HFF-Myc (cell line): ENCODE data around the gene MAP2K6.

ENCODE experiments used
- DNase-seq: peaks from one replicate; pipeline ENCODE4 v3.0.0-alpha.2; 2011; ENCODE audit warnings: low read depth; ENCODE audit errors: extremely low read depth
- H3K4me3 ChIP-seq: replicated peaks from 2 replicates; pipeline ENCODE4 v1.5.1; 2011; ENCODE audit warnings: low read depth, mild to moderate bottlenecking, control low read depth, low read length
- TF ChIP-seq, protein P1 (sequence below): IDR thresholded peaks from 2 replicates; pipeline ENCODE4 v1.5.1; 2012; ENCODE audit warnings: mild to moderate bottlenecking, low read depth, low read length, control low read depth; ENCODE audit errors: missing control alignments

MAP2K6 gene

DNA sequence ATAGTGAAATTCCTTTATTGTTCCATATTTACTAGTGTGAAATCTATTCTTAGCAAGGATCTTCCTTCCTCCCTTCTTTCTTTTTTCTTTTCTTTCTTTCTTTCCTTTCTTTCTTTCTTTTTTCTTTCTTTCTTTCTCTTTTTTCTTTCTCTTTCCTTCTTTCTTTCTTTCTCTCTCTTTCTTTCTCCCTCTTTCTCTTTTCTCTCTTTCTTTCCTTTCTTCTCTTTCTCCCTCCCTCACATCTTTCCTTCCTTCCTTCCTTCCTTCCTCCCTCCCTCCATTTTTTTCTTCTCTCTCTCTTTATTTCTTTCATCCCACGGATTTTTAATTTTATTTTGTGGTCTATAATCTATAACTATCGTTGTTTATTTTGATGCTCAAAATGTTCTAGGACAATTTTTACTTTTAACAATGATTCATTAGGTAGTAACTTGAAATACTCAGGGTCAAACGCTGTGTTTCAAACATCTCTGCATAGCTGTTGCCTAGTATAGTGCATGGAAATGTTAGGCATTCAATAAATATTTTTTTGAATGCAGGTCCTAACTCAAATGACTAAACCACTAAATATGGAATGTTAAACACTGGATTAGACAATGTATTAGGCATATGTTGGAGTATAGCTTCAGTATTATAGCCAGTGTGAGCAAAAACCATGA lies 178.3 kb downstream of the MAP2K6 start:
- DNase-seq, result no peak
- TF ChIP-seq, protein P1, sequence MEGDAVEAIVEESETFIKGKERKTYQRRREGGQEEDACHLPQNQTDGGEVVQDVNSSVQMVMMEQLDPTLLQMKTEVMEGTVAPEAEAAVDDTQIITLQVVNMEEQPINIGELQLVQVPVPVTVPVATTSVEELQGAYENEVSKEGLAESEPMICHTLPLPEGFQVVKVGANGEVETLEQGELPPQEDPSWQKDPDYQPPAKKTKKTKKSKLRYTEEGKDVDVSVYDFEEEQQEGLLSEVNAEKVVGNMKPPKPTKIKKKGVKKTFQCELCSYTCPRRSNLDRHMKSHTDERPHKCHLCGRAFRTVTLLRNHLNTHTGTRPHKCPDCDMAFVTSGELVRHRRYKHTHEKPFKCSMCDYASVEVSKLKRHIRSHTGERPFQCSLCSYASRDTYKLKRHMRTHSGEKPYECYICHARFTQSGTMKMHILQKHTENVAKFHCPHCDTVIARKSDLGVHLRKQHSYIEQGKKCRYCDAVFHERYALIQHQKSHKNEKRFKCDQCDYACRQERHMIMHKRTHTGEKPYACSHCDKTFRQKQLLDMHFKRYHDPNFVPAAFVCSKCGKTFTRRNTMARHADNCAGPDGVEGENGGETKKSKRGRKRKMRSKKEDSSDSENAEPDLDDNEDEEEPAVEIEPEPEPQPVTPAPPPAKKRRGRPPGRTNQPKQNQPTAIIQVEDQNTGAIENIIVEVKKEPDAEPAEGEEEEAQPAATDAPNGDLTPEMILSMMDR, result no peak
- no peak overlapping the region for H3K4me3 ChIP-seq

DNA sequence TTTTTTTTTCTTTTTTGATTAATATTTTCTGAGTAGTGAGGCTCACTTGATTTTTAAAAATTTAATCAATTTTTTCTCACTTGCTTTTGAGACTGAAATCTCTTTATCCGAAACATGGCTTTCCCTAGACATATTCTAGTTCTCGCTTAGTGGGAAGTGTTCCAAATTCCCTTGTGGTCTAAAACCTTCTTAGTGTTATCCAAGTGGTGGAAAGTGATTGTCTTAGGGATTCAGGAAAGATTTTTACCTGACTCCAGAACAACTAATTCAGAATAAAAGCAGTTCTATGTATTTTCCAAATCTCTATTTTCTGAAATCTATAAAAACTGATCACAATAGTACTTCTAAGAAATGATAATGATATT lies 178.8 kb downstream of the MAP2K6 start:
- no peak for DNase-seq
- TF ChIP-seq, protein P1, result no peak

DNA sequence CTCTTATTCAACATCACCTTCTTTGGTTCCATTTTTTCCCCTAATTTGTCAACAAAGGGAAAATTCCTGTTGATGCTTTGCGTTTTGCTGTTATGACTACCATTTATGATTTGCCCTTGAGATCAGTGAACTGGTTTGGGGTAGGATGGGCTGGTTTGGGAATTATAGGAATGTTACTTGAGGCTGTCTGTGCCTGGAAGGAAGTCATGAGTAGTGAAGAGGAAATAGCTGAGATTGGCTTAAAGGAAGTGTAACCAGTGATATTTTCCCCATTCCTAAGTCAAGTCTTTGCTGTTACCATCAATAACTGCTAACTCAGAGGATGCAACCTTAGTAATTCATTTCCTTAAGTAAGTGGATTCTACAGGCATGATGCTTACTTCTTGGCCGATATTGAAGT lies 179.2 kb downstream of the MAP2K6 start:
- TF ChIP-seq, protein P1, result no peak
- DNase-seq, result no peak
- H3K4me3 ChIP-seq, result no peak overlapping the region

More for the DNA sequence above, 178.8 kb downstream of the MAP2K6 start:
- no peak overlapping the region for H3K4me3 ChIP-seq

DNA sequence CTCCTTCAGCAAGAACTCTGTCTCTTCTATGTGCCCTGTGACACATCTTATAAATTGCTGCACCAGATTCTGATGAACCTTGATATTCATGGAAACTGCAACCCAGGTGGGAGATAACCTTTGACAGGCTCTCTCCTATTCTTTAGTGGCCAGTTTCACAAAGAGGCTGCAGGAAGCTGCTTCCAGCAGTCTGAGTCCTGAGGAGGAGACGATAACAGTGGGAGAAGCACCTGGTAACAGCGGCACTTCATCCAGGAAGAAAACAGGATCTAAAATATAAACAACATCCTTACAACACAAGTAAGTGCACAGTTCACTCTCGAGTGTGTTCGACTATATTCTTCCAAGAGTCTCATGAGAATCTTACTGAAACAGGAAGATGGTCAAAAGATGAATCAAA lies 180.1 kb downstream of the MAP2K6 start:
- H3K4me3 ChIP-seq, result no peak overlapping the region
- no peak for DNase-seq

DNA sequence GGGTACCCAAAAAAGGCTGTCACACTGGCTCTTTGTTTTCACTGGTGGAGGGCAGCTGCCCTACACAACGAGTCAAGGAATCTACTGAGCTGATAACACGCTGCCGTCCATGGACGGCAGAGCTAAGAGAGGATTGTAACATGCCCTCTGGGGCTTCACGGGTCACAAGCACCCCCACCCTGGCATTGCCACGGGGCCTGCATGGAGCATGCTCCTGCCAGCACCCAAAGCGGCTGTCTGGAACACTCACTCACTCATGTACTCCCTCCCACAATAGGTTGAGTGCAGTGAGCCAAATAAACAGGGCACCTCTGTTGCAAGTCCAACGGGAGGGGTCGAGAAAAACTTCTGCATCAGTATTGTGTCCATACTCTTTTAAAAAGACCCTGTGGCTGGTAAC lies 181.6 kb downstream of the MAP2K6 start:
- TF ChIP-seq, protein P1, result no peak
- H3K4me3 ChIP-seq, result no peak overlapping the region
- no peak for DNase-seq

More for the DNA sequence above, 180.1 kb downstream of the MAP2K6 start:
- TF ChIP-seq, protein P1, result no peak

DNA sequence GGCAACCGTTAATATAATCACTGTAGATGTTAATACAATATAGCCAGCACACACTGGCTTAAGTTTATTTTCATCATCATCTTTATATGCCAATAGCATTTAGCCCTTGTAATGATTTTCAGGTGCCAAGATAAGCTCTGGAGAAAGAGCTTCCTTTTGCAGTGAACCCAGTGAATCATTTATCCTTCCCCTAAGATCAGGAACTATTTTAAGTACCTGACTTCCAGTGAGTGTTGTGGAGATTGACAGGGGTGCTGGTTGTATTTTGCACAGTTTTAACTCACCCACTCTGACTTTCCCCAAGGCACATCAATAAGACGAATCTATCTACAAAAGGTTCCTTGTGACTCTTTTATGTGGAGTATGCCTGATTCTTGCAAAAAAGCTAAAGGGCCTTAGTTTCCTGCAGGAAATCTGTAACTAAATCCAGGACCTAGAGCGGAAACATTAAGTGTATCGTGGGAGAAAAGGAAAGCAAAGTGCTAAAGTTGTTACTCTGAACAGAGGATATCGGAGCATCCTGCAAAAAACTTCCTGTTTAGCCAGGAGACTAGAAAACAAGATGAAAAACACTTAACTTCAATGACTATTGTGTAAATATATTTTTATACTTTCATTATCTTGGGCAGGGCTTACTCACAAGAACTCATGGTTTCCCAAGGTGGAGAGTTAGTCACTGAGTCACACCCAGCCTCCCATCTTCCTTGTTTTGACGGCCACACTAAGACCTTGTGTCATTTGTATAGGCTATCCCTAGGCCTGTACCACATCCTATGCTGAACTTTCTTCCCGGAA lies 183.6 kb downstream of the MAP2K6 start:
- no peak overlapping the region for H3K4me3 ChIP-seq
- DNase-seq, result no peak
- TF ChIP-seq, protein P1, result no peak

DNA sequence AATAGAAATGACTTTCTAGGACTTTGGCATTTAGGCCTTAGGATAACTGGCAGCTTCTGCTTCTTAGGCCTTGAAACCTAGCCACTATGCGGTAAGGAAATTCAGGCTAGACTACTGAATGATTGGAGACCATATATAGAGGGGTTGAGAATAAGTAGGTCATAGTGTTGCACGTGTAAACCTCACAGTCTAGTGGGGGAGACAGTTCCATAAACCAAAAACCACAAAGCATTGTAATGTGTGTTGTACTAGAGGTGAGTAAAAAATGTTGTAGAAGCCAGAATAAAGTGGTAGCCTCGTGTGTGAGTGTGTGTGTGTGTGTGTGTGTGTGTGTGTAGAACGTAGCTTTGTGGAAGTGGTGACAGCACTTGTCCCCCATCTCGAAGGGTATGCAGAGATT lies 188.5 kb downstream of the MAP2K6 start:
- H3K4me3 ChIP-seq, result no peak overlapping the region
- TF ChIP-seq, protein P1, result no peak
- DNase-seq, result no peak
